ENCODE data around the gene TRIP6.

TRIP6 gene

GRCh38 chr7:100885440-100886141 lies 18.4 kb downstream of the TRIP6 start:
- ChIA-PET POLR2A (interaction anchor here (7.4 kb wide), 1 partner anchor 10 kb away, joined by 158 read pairs; the partner anchor contains the start of gene SRRT), CTCF (no interaction called here)
- DNase-seq (ENCODE audit: extremely low spot score), result no peak
- TF ChIP-seq NFRKB (IDR thresholded peaks at IDR 0.05), result no peak
- no peak for TF ChIP-seq ELF4 (IDR thresholded peaks at IDR 0.05)
- TF ChIP-seq FOXK2 (IDR thresholded peaks at IDR 0.05), result no peak
- no peak for TF ChIP-seq SUZ12 (IDR thresholded peaks at IDR 0.05)
- TF ChIP-seq BHLHE40 (IDR thresholded peaks at IDR 0.05; ENCODE audit: borderline replicate concordance), result no peak
- TF ChIP-seq ARNT (IDR thresholded peaks at IDR 0.05), result no peak
- TF ChIP-seq TARDBP (IDR thresholded peaks at IDR 0.05), result no peak
- no peak for TF ChIP-seq SP1 (IDR thresholded peaks at IDR 0.05)

- TF ChIP-seq BHLHE40 (IDR thresholded peaks at IDR 0.05; ENCODE audit: borderline replicate concordance) (no peak), PKNOX1 (IDR thresholded peaks at IDR 0.05) (no peak), CTBP1 (IDR thresholded peaks at IDR 0.05; ENCODE audit: borderline replicate concordance) (no peak), NFRKB (IDR thresholded peaks at IDR 0.05) (no peak), FOXA1 (IDR thresholded peaks at IDR 0.05) (no peak), ARNT (IDR thresholded peaks at IDR 0.05) (no peak), FOXK2 (IDR thresholded peaks at IDR 0.05) (no peak), LEF1 (IDR thresholded peaks at IDR 0.05; ENCODE audit: borderline replicate concordance) (no peak), HDGF (IDR thresholded peaks at IDR 0.05; ENCODE audit: borderline replicate concordance) (no peak), FOXM1 (IDR thresholded peaks at IDR 0.05; ENCODE audit: borderline replicate concordance) (no peak), ELF4 (IDR thresholded peaks at IDR 0.05) (no peak), SP1 (IDR thresholded peaks at IDR 0.05) (no peak), ZNF384 (IDR thresholded peaks at IDR 0.05) (no peak), TARDBP (IDR thresholded peaks at IDR 0.05) (no peak), L3MBTL2 (conservative IDR thresholded peaks at IDR 0.05) (no peak), SUZ12 (IDR thresholded peaks at IDR 0.05) (no peak)
- no peak for DNase-seq (ENCODE audit: extremely low spot score)
- CTCF ChIA-PET, result no interaction called here
- POLR2A ChIA-PET, result interaction anchor here (7.4 kb wide), 1 partner anchor 11 kb away, joined by 158 read pairs; the partner anchor contains the start of gene SRRT
Measured at GRCh38 chr7:100886142-100886935, 19.2 kb downstream of the TRIP6 start.

- DNase-seq (ENCODE audit: extremely low spot score), result no peak
- ChIA-PET POLR2A (interaction anchor here (1.3 to 7.4 kb wide), 2 partner anchors 11 to 20 kb away, joined by 4 to 158 read pairs; partner anchors contain the start of genes SRRT and TRIP6), CTCF (interaction anchor here (1.1 kb wide), 1 partner anchor 182 kb away, joined by 3 read pairs; no protein-coding TSS in a partner anchor)
Measured at GRCh38 chr7:100886936-100887515, 19.8 kb downstream of the TRIP6 start.

GRCh38 chr7:100887516-100888290 lies 20.5 kb downstream of the TRIP6 start:
- TF ChIP-seq SUZ12 (IDR thresholded peaks at IDR 0.05) (no peak), TARDBP (IDR thresholded peaks at IDR 0.05) (no peak), FOXM1 (IDR thresholded peaks at IDR 0.05; ENCODE audit: borderline replicate concordance) (no peak), BHLHE40 (IDR thresholded peaks at IDR 0.05; ENCODE audit: borderline replicate concordance) (no peak), PKNOX1 (IDR thresholded peaks at IDR 0.05) (no peak), LEF1 (IDR thresholded peaks at IDR 0.05; ENCODE audit: borderline replicate concordance) (no peak), CTBP1 (IDR thresholded peaks at IDR 0.05; ENCODE audit: borderline replicate concordance) (no peak), ARNT (IDR thresholded peaks at IDR 0.05) (no peak), L3MBTL2 (conservative IDR thresholded peaks at IDR 0.05) (no peak)
- ChIA-PET CTCF (interaction anchor here (0.6 to 1.1 kb wide), 2 partner anchors 15 to 183 kb away, joined by 3 to 4 read pairs; no protein-coding TSS in a partner anchor), POLR2A (interaction anchor here (1.1 to 7.4 kb wide), 4 partner anchors 12 to 281 kb away, joined by 3 to 158 read pairs (median 4); partner anchors contain the start of genes SRRT and TRIP6)
- DNase-seq (ENCODE audit: extremely low spot score), result no peak

More at GRCh38 chr7:100886936-100887515, 19.8 kb downstream of the TRIP6 start:
- no peak for TF ChIP-seq CTBP1 (IDR thresholded peaks at IDR 0.05; ENCODE audit: borderline replicate concordance)

- no peak for DNase-seq (ENCODE audit: extremely low spot score)
- POLR2A ChIA-PET, result interaction anchor here (0.6 to 7.4 kb wide), 8 partner anchors 13 to 392 kb away, joined by 3 to 158 read pairs (median 4); partner anchors contain the start of genes PLOD3, SRRT, TRIP6 and ZNHIT1
- TF ChIP-seq NFRKB (IDR thresholded peaks at IDR 0.05), result no peak
- no peak for TF ChIP-seq LEF1 (IDR thresholded peaks at IDR 0.05; ENCODE audit: borderline replicate concordance)
- no peak for TF ChIP-seq FOXM1 (IDR thresholded peaks at IDR 0.05; ENCODE audit: borderline replicate concordance)
- no peak for TF ChIP-seq TARDBP (IDR thresholded peaks at IDR 0.05)
- TF ChIP-seq FOXK2 (IDR thresholded peaks at IDR 0.05), result no peak
- no peak for TF ChIP-seq ZNF384 (IDR thresholded peaks at IDR 0.05)
- TF ChIP-seq ARNT (IDR thresholded peaks at IDR 0.05), result no peak
- TF ChIP-seq BHLHE40 (IDR thresholded peaks at IDR 0.05; ENCODE audit: borderline replicate concordance), result no peak
- TF ChIP-seq SUZ12 (IDR thresholded peaks at IDR 0.05), result no peak
- no peak for TF ChIP-seq SP1 (IDR thresholded peaks at IDR 0.05)
- TF ChIP-seq CTBP1 (IDR thresholded peaks at IDR 0.05; ENCODE audit: borderline replicate concordance), result no peak
- no peak for TF ChIP-seq PKNOX1 (IDR thresholded peaks at IDR 0.05)
- no peak for TF ChIP-seq HDGF (IDR thresholded peaks at IDR 0.05; ENCODE audit: borderline replicate concordance)
- TF ChIP-seq ELF4 (IDR thresholded peaks at IDR 0.05), result no peak
- TF ChIP-seq FOXA1 (IDR thresholded peaks at IDR 0.05), result no peak
- TF ChIP-seq L3MBTL2 (conservative IDR thresholded peaks at IDR 0.05), result no peak
- CTCF ChIA-PET, result interaction anchor here (0.6 to 1.1 kb wide), 2 partner anchors 14 to 184 kb away, joined by 3 to 4 read pairs; no protein-coding TSS in a partner anchor
Measured at GRCh38 chr7:100888291-100888987, 21.3 kb downstream of the TRIP6 start.

Data from HEK293T (cell line).